ENCODE measurements around the gene NDEL1. TPM values are rescaled to one million over a fixed set of nuclear protein-coding genes. Genes with fewer than 3 reads are reported as not detected.

The NDEL1 gene
- total and polyA plus RNA-seq, 10 donors, result 11.6 to 141 (median 81.9) TPM

GRCh38 chr17:8494506-8495111 lies 58.9 kb downstream of the NDEL1 start:
- TF ChIP-seq POLR2A (IDR thresholded peaks at IDR 0.05), result no peak
- TF ChIP-seq CTCF (IDR thresholded peaks at IDR 0.05 in 8 of 11, conservative IDR thresholded peaks at IDR 0.05 in 3 of 11), result no peak
- TF ChIP-seq POLR2AphosphoS5 (IDR thresholded peaks at IDR 0.05), result peak in 1 of 3 donors; percentile 44
- Histone ChIP-seq H3K4me1 (no peaks in the 10 kb centered on the region), H3K27ac (no peak overlapping the region), H3K27me3 (replicated peaks in 1 of 7) (no peaks in the 10 kb centered on the region), H3K4me3 (no peak overlapping the region), H3K36me3 (peaks cover 0 to 17% (median 0%) of the 10 kb centered on the region in 6 donors), H3K9me3 (peaks cover 0 to 3% (median 0%) of the 10 kb centered on the region in 8 donors)
- no peak for DNase-seq
- 84 to 93% (median 92%) methylated on average over 8 of the region's 8 CpGs for WGBS, 5 donors
- intact Hi-C loops (cut with DNase I; ENCODE audit: low total_unique reads), result no loop called here

GRCh38 chr17:8496081-8496480 lies 60.4 kb downstream of the NDEL1 start:
- H3K4me1 ChIP-seq, result no peaks in the 10 kb centered on the region
- H3K27me3 ChIP-seq (replicated peaks in 1 of 7), result no peaks in the 10 kb centered on the region
- WGBS, 5 donors, result 86 to 90% (median 88%) methylated on average over 13 of the region's 13 CpGs
- H3K9me3 ChIP-seq, result peaks cover 0 to 3% (median 0%) of the 10 kb centered on the region in 8 donors
- TF ChIP-seq POLR2AphosphoS5 (IDR thresholded peaks at IDR 0.05) (peak in 1 of 3 donors; percentile 50), POLR2A (IDR thresholded peaks at IDR 0.05) (no peak)
- H3K36me3 ChIP-seq, result peaks cover 0 to 11% (median 0%) of the 10 kb centered on the region in 6 donors
- no peak for DNase-seq
- no peak overlapping the region for H3K27ac ChIP-seq
- intact Hi-C loops (cut with DNase I; ENCODE audit: low total_unique reads), result no loop called here
- no peak overlapping the region for H3K4me3 ChIP-seq

DNA sequence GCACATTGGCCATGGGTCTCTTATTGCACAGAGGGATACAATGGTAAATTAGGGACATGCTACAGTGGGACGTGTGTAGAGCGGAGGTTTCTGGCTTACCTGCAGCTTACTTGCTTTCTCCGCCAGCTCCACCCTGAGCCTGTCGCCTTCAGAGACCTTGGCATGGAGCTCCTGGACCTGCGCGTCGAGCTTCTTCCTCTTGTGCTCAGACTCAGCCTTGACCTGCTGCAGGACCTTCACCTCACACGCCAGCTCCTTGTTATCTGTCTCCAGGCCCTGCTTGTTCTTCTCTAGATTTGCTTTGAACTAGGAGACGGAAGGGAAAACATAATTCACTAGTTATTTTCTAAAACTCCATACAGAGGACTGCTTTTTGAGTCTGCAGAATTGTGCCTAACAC lies 63.5 kb downstream of the NDEL1 start:
- Histone ChIP-seq H3K4me1 (no peaks in the 10 kb centered on the region), H3K27ac (no peak overlapping the region), H3K27me3 (replicated peaks in 1 of 7) (no peaks in the 10 kb centered on the region), H3K36me3 (peaks cover 0 to 10% (median 0%) of the 10 kb centered on the region in 6 donors), H3K4me3 (no peak overlapping the region), H3K9me3 (no peaks in the 10 kb centered on the region)
- no peak for DNase-seq
- intact Hi-C loops (cut with DNase I; ENCODE audit: low total_unique reads), result no loop called here
- no peak for TF ChIP-seq CTCF (IDR thresholded peaks at IDR 0.05 in 8 of 11, conservative IDR thresholded peaks at IDR 0.05 in 3 of 11)
- TF ChIP-seq POLR2A (IDR thresholded peaks at IDR 0.05), result no peak
- 83 to 92% (median 86%) methylated on average over 9 of the region's 9 CpGs for WGBS, 5 donors

DNA sequence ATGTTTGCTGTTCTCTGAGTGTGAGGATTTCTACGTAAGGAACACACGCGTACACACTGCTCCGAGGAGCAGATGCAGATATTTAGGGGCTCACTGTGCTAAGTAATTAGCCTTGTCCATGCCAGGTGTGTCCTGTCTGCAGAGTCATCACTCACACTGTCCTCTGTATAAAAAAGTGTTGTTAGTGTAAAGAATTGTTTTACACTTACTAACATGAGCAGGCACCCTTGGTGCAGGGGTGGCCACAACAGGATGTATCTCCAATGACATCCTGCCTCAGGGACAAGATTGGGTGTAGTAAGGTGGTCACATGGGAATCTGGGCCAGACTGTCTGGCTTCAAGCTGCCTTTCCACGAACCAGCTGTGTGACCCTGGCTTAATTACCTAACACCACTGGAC lies 63.9 kb downstream of the NDEL1 start:
- TF ChIP-seq POLR2A (IDR thresholded peaks at IDR 0.05) (no peak), POLR2AphosphoS5 (IDR thresholded peaks at IDR 0.05) (no peak)
- no peak for DNase-seq
- Histone ChIP-seq H3K9me3 (no peaks in the 10 kb centered on the region), H3K4me1 (no peaks in the 10 kb centered on the region), H3K27me3 (replicated peaks in 1 of 7) (no peaks in the 10 kb centered on the region), H3K4me3 (no peak overlapping the region), H3K36me3 (peaks cover 0 to 10% (median 0%) of the 10 kb centered on the region in 6 donors), H3K27ac (no peak overlapping the region)
- WGBS, 5 donors, result 68 to 86% (median 81%) methylated on average over 5 of the region's 5 CpGs
- intact Hi-C loops (cut with DNase I; ENCODE audit: low total_unique reads), result no loop called here

DNA sequence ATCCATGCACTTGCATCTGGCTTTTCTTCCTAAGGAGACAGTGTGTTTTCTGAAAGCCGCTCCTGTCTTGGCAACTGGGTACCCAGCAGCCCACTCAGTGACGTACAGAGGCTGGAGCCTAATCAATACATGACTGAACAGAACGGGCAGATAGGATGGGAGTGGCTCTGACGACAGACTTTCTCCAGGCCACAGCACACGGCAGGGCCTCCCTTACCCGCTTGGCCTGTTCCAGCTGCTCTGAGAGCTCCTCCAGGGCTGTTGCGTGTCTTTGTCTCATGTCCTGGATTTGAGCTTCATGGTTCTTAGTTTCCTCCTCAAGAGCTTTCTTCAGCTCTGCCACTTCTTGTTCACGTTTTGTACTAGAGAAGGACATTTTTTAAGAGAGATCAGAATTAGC lies 64.9 kb downstream of the NDEL1 start:
- 89 to 95% (median 91%) methylated on average over 8 of the region's 8 CpGs for WGBS, 5 donors
- Histone ChIP-seq H3K27ac (no peak overlapping the region), H3K4me1 (no peaks in the 10 kb centered on the region), H3K27me3 (replicated peaks in 1 of 7) (no peaks in the 10 kb centered on the region), H3K4me3 (no peak overlapping the region), H3K9me3 (no peaks in the 10 kb centered on the region), H3K36me3 (peaks cover 0 to 10% (median 0%) of the 10 kb centered on the region in 6 donors)
- DNase-seq, result no peak
- no peak for TF ChIP-seq CTCF (IDR thresholded peaks at IDR 0.05 in 8 of 11, conservative IDR thresholded peaks at IDR 0.05 in 3 of 11)
- no peak for TF ChIP-seq POLR2AphosphoS5 (IDR thresholded peaks at IDR 0.05)
- TF ChIP-seq POLR2A (IDR thresholded peaks at IDR 0.05), result no peak
- intact Hi-C loops (cut with DNase I; ENCODE audit: low total_unique reads), result no loop called here

Data from spleen (tissue), 11 donors.